Liver (tissue), 9 donors: ENCODE data around the gene RIT1. TPM values are rescaled to one million over a fixed set of nuclear protein-coding genes. Genes with fewer than 3 reads are reported as not detected.

ENCODE experiments used
- DNase-seq: peaks from one replicate; pipeline ENCODE4 v3.0.0-alpha.2; 2017; ENCODE audit warnings: low spot score
- H3K27ac ChIP-seq, 2 donors: one replicate each; pipeline ENCODE4 v1.7.0; 2013; ENCODE audit warnings: inconsistent platforms in 2 of 2, low read length in 2 of 2, control low read depth in 1 of 2, low read depth in 1 of 2, mild to moderate bottlenecking in 1 of 2
- H3K27me3 ChIP-seq, 4 donors: one replicate each; pipeline versions ENCODE4 v1.6.1 to v1.7.0; 2013; ENCODE audit warnings: low read length in 3 of 4, inconsistent platforms in 1 of 4, mild to moderate bottlenecking in 1 of 4, moderate library complexity in 1 of 4; ENCODE audit not compliant: control insufficient read depth in 4 of 4, insufficient read depth in 4 of 4
- H3K36me3 ChIP-seq, 4 donors: one replicate each; pipeline versions ENCODE4 v1.6.1 to v1.7.0; 2013; ENCODE audit warnings: low read length in 3 of 4, mild to moderate bottlenecking in 3 of 4, low read depth in 1 of 4, moderate library complexity in 1 of 4; ENCODE audit not compliant: control insufficient read depth in 4 of 4, insufficient read depth in 3 of 4
- H3K4me1 ChIP-seq, 4 donors: one replicate each; pipeline versions ENCODE4 v1.6.1 to v1.7.0; 2013; ENCODE audit warnings: low read length in 3 of 4, mild to moderate bottlenecking in 3 of 4, moderate library complexity in 1 of 4; ENCODE audit not compliant: control insufficient read depth in 4 of 4, insufficient read depth in 4 of 4
- H3K4me3 ChIP-seq, 3 donors: one replicate each; pipeline versions ENCODE4 v1.6.1 to v1.7.0; 2013; ENCODE audit warnings: low read length in 3 of 3, control low read depth in 1 of 3, low read depth in 1 of 3, mild to moderate bottlenecking in 1 of 3
- H3K9ac ChIP-seq, 2 donors: one replicate each; pipeline ENCODE4 v1.7.0; 2013; ENCODE audit warnings: low read length in 2 of 2, mild to moderate bottlenecking in 2 of 2, moderate library complexity in 2 of 2, control low read depth in 1 of 2, low read depth in 1 of 2
- H3K9me3 ChIP-seq, 4 donors: one replicate each; pipeline versions ENCODE4 v1.6.1 to v1.7.0; 2013; ENCODE audit warnings: low read length in 3 of 4; ENCODE audit not compliant: control insufficient read depth in 4 of 4
- EGR1 ChIP-seq, 2 donors: IDR thresholded peaks; 2 replicates each; pipeline ENCODE4 v1.6.1; 2016 to 2018; ENCODE audit warnings: antibody characterized with exemption in 2 of 2, low read depth in 2 of 2
- FOXA1 ChIP-seq: IDR thresholded peaks from 2 replicates; pipeline ENCODE4 v1.6.1; 2016; ENCODE audit warnings: antibody characterized with exemption
- FOXA2 ChIP-seq: IDR thresholded peaks from 2 replicates; pipeline ENCODE4 v1.6.1; 2016; ENCODE audit warnings: antibody characterized with exemption
- GABPA ChIP-seq, 2 donors: IDR thresholded peaks in 1 of 2; conservative IDR thresholded peaks in 1 of 2; 2 replicates each; pipeline ENCODE4 v1.6.1; 2016; ENCODE audit warnings: antibody characterized with exemption in 2 of 2, mild to moderate bottlenecking in 1 of 2, moderate library complexity in 1 of 2
- HNF4A ChIP-seq, 2 donors: conservative IDR thresholded peaks; 2 replicates each; pipeline ENCODE4 v1.6.1; 2016; ENCODE audit warnings: antibody characterized with exemption in 2 of 2, mild to moderate bottlenecking in 2 of 2
- HNF4G ChIP-seq: IDR thresholded peaks from 2 replicates; pipeline ENCODE4 v1.6.1; 2016; ENCODE audit warnings: antibody characterized with exemption
- JUND ChIP-seq, 2 donors: IDR thresholded peaks; 2 replicates each; pipeline ENCODE4 v1.6.1; 2016; ENCODE audit warnings: antibody characterized with exemption in 2 of 2
- NR2F2 ChIP-seq: IDR thresholded peaks from 2 replicates; pipeline ENCODE4 v1.6.1; 2016; ENCODE audit warnings: antibody characterized with exemption
- RAD21 ChIP-seq, 2 donors: IDR thresholded peaks; 2 replicates each; pipeline ENCODE4 v1.6.1; 2016; ENCODE audit warnings: antibody characterized with exemption in 2 of 2, mild to moderate bottlenecking in 2 of 2
- RXRA ChIP-seq, 2 donors: IDR thresholded peaks; 2 replicates each; pipeline ENCODE4 v1.6.1; 2017 to 2018; ENCODE audit warnings: antibody characterized with exemption in 2 of 2, mild to moderate bottlenecking in 1 of 2
- SP1 ChIP-seq: IDR thresholded peaks from 2 replicates; pipeline ENCODE4 v1.6.1; 2018; ENCODE audit warnings: antibody characterized with exemption, mild to moderate bottlenecking
- TAF1 ChIP-seq: conservative IDR thresholded peaks from 2 replicates; pipeline ENCODE4 v1.6.1; 2016; ENCODE audit warnings: antibody characterized with exemption, mild to moderate bottlenecking
- YY1 ChIP-seq: IDR thresholded peaks from 2 replicates; pipeline ENCODE4 v1.6.1; 2016; ENCODE audit warnings: antibody characterized with exemption, mild to moderate bottlenecking
- WGBS: extraction: QIAGEN DNeasy Blood & Tissue Kit; methylation state at CpG from one replicate; pipeline ENCODE4 v1.1.7; 2013; 5-methylcytosine and 5-hydroxymethylcytosine counted together
- polyA plus RNA-seq, 2 donors: library from polyadenylated mRNA; stranded (reverse) in 1 of 2; unstranded in 1 of 2; fragments of 200-250 nt in 1 of 2; fragments of >200 nt in 1 of 2; fragmentation: Nextera tagmentation in 1 of 2; extraction: Ambion mirVana in 1 of 2; gene quantifications; one replicate each; pipeline versions ENCODE4 v1.2.1 to v1.2.3, GENCODE V29; 2013 to 2015
- total RNA-seq, 2 donors: library from RNA; depleted of rRNA; stranded (reverse); fragments of >200 nt; gene quantifications; one replicate each; pipeline ENCODE4 v1.2.3, GENCODE V29; 2014
- TF ChIP-seq, protein P1 (sequence below): IDR thresholded peaks from 2 replicates; pipeline ENCODE4 v1.6.1; 2016; ENCODE audit warnings: antibody characterized with exemption
- TF ChIP-seq, protein P2 (sequence below): fragments of 150-350 bp; IDR thresholded peaks from 2 replicates; pipeline ENCODE4 v1.5.1; 2017; ENCODE audit warnings: improper control_type of control experiment, low read depth, low read length; ENCODE audit not compliant: missing input control
- TF ChIP-seq, protein P3 (sequence below): IDR thresholded peaks from 2 replicates; pipeline ENCODE4 v1.6.1; 2016; ENCODE audit warnings: antibody characterized with exemption, mild to moderate bottlenecking
- TF ChIP-seq, protein P4 (sequence below): IDR thresholded peaks from 2 replicates; pipeline ENCODE4 v1.6.1; 2016; ENCODE audit warnings: antibody characterized with exemption
- TF ChIP-seq, protein P5 (sequence below): IDR thresholded peaks from 2 replicates; pipeline ENCODE4 v1.6.1; 2016; ENCODE audit warnings: antibody characterized with exemption
- donor health status: healthy.
- donor health status: healthy.
- donor health status: healthy.
- donor health status: healthy.
- donor health status: healthy.

Gene RIT1
- total and polyA plus RNA-seq, 4 donors: 3.1 to 14.3 (median 8.1) TPM

DNA sequence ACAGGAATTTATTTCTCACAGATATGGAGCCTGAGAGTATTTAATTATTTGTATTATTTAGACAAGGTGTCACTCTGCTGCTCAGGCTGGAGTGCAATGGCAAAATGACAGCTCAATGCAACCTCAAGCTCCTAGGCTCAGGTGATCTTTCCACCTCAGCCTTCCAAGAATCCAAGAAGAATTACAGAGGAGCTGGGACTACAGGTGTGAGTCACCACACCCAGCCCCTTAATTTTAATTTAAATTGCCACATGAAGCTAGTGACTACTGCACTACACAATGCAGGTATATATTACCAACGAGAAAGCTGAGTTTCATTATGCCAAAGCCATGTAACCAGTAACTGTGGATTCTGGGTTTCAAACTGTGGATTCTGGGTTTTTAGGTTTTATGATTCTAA lies 20.9 kb upstream of the RIT1 start:
- DNase-seq: no peak
- H3K36me3 ChIP-seq: peaks cover 11 to 37% (median 34%) of the 10 kb centered on the region in 4 donors
- H3K4me3 ChIP-seq: no peak overlapping the region
- H3K9me3 ChIP-seq: no peaks in the 10 kb centered on the region
- peaks cover 12 to 38% (median 24%) of the 10 kb centered on the region in 4 donors for H3K4me1 ChIP-seq
- no peaks in the 10 kb centered on the region for H3K27me3 ChIP-seq
- H3K9ac ChIP-seq: no peak overlapping the region
- TF ChIP-seq, protein P1, sequence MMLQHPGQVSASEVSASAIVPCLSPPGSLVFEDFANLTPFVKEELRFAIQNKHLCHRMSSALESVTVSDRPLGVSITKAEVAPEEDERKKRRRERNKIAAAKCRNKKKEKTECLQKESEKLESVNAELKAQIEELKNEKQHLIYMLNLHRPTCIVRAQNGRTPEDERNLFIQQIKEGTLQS: no peak
- TF ChIP-seq RAD21 (IDR thresholded peaks at IDR 0.05) (no peak), GABPA (IDR thresholded peaks at IDR 0.05 in 1 of 2, conservative IDR thresholded peaks at IDR 0.05 in 1 of 2) (no peak), FOXA2 (no peak), HNF4G (no peak), JUND (IDR thresholded peaks at IDR 0.05) (no peak), FOXA1 (no peak), HNF4A (conservative IDR thresholded peaks at IDR 0.05) (no peak), EGR1 (IDR thresholded peaks at IDR 0.05; ENCODE audit: low read depth in 2 of 2) (no peak), TAF1 (no peak), SP1 (no peak), RXRA (IDR thresholded peaks at IDR 0.05) (no peak), YY1 (no peak), NR2F2 (no peak)
- TF ChIP-seq, protein P2, sequence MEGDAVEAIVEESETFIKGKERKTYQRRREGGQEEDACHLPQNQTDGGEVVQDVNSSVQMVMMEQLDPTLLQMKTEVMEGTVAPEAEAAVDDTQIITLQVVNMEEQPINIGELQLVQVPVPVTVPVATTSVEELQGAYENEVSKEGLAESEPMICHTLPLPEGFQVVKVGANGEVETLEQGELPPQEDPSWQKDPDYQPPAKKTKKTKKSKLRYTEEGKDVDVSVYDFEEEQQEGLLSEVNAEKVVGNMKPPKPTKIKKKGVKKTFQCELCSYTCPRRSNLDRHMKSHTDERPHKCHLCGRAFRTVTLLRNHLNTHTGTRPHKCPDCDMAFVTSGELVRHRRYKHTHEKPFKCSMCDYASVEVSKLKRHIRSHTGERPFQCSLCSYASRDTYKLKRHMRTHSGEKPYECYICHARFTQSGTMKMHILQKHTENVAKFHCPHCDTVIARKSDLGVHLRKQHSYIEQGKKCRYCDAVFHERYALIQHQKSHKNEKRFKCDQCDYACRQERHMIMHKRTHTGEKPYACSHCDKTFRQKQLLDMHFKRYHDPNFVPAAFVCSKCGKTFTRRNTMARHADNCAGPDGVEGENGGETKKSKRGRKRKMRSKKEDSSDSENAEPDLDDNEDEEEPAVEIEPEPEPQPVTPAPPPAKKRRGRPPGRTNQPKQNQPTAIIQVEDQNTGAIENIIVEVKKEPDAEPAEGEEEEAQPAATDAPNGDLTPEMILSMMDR: no peak
- TF ChIP-seq, protein P3, sequence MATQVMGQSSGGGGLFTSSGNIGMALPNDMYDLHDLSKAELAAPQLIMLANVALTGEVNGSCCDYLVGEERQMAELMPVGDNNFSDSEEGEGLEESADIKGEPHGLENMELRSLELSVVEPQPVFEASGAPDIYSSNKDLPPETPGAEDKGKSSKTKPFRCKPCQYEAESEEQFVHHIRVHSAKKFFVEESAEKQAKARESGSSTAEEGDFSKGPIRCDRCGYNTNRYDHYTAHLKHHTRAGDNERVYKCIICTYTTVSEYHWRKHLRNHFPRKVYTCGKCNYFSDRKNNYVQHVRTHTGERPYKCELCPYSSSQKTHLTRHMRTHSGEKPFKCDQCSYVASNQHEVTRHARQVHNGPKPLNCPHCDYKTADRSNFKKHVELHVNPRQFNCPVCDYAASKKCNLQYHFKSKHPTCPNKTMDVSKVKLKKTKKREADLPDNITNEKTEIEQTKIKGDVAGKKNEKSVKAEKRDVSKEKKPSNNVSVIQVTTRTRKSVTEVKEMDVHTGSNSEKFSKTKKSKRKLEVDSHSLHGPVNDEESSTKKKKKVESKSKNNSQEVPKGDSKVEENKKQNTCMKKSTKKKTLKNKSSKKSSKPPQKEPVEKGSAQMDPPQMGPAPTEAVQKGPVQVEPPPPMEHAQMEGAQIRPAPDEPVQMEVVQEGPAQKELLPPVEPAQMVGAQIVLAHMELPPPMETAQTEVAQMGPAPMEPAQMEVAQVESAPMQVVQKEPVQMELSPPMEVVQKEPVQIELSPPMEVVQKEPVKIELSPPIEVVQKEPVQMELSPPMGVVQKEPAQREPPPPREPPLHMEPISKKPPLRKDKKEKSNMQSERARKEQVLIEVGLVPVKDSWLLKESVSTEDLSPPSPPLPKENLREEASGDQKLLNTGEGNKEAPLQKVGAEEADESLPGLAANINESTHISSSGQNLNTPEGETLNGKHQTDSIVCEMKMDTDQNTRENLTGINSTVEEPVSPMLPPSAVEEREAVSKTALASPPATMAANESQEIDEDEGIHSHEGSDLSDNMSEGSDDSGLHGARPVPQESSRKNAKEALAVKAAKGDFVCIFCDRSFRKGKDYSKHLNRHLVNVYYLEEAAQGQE: no peak
- TF ChIP-seq, protein P4, sequence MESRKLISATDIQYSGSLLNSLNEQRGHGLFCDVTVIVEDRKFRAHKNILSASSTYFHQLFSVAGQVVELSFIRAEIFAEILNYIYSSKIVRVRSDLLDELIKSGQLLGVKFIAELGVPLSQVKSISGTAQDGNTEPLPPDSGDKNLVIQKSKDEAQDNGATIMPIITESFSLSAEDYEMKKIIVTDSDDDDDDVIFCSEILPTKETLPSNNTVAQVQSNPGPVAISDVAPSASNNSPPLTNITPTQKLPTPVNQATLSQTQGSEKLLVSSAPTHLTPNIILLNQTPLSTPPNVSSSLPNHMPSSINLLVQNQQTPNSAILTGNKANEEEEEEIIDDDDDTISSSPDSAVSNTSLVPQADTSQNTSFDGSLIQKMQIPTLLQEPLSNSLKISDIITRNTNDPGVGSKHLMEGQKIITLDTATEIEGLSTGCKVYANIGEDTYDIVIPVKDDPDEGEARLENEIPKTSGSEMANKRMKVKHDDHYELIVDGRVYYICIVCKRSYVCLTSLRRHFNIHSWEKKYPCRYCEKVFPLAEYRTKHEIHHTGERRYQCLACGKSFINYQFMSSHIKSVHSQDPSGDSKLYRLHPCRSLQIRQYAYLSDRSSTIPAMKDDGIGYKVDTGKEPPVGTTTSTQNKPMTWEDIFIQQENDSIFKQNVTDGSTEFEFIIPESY: no peak
- TF ChIP-seq, protein P5, sequence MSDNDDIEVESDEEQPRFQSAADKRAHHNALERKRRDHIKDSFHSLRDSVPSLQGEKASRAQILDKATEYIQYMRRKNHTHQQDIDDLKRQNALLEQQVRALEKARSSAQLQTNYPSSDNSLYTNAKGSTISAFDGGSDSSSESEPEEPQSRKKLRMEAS: no peak
- H3K27ac ChIP-seq: no peak overlapping the region
- WGBS: 73% methylated on average over 1 of the region's 1 CpG
